ENCODE data around the gene IGFBP3. TPM values are rescaled to one million over a fixed set of nuclear protein-coding genes. Genes with fewer than 3 reads are reported as not detected.

Gene IGFBP3
- total and polyA plus RNA-seq, 2 experiments from 2014 or later = 268 to 632 TPM

DNA sequence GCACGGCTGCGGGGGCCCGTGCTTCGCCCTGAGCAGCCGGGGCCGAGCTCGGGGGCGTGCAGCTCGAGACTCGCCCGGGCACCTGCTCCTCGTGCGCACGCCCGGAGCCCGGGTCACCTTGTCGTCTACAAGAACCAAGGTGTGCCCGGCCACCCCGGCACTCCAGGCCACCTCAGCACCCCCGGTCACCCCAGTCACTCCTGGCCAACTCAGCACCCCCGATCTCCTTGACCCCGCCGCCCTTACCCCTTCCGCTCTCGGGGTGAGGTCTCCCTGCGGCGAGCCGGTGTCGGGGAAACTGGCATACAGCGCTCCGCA lies 268 bp upstream of the IGFBP3 start:
- peak overlapping the region; percentile 45 for H3K27ac ChIP-seq
- DNase-seq (ENCODE audit: low spot score) = no peak
- no peaks in the 10 kb centered on the region for H3K9me2 ChIP-seq (replicated peaks; ENCODE audit: insufficient read depth)
- peak overlapping the region; percentile 47 for H3K4me3 ChIP-seq
- no peaks in the 10 kb centered on the region for H3K9me3 ChIP-seq (ENCODE audit: low read depth)
- 3% methylated on average over 16 of the region's 31 CpGs for WGBS (ENCODE audit: low lambda C conversion rate, missing lambda C conversion rate)
- no peak for TF ChIP-seq EZH2 (IDR thresholded peaks at IDR 0.05; ENCODE audit: borderline replicate concordance)
- TF ChIP-seq EZH2phosphoT487 (IDR thresholded peaks at IDR 0.05; ENCODE audit: low read depth, severe bottlenecking, unreplicated experiment) = no peak
- TF ChIP-seq, protein P1, sequence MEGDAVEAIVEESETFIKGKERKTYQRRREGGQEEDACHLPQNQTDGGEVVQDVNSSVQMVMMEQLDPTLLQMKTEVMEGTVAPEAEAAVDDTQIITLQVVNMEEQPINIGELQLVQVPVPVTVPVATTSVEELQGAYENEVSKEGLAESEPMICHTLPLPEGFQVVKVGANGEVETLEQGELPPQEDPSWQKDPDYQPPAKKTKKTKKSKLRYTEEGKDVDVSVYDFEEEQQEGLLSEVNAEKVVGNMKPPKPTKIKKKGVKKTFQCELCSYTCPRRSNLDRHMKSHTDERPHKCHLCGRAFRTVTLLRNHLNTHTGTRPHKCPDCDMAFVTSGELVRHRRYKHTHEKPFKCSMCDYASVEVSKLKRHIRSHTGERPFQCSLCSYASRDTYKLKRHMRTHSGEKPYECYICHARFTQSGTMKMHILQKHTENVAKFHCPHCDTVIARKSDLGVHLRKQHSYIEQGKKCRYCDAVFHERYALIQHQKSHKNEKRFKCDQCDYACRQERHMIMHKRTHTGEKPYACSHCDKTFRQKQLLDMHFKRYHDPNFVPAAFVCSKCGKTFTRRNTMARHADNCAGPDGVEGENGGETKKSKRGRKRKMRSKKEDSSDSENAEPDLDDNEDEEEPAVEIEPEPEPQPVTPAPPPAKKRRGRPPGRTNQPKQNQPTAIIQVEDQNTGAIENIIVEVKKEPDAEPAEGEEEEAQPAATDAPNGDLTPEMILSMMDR (IDR thresholded peaks at IDR 0.05; ENCODE audit: poor library complexity) = no peak
- H3K79me2 ChIP-seq = peaks cover 26% of the 10 kb centered on the region
- H3K4me2 ChIP-seq = peak overlapping the region; percentile 89
- no peaks in the 10 kb centered on the region for H3K36me3 ChIP-seq (replicated peaks; ENCODE audit: insufficient read depth, low read depth)
- peaks cover 15% of the 10 kb centered on the region for H3K4me1 ChIP-seq (ENCODE audit: insufficient read depth)
- H3K27me3 ChIP-seq = peaks cover 26% of the 10 kb centered on the region
- peaks cover 12% of the 10 kb centered on the region for H4K20me1 ChIP-seq (ENCODE audit: insufficient read depth, poor library complexity, severe bottlenecking)
- peak overlapping the region; percentile 58 for H2AFZ ChIP-seq

DNA sequence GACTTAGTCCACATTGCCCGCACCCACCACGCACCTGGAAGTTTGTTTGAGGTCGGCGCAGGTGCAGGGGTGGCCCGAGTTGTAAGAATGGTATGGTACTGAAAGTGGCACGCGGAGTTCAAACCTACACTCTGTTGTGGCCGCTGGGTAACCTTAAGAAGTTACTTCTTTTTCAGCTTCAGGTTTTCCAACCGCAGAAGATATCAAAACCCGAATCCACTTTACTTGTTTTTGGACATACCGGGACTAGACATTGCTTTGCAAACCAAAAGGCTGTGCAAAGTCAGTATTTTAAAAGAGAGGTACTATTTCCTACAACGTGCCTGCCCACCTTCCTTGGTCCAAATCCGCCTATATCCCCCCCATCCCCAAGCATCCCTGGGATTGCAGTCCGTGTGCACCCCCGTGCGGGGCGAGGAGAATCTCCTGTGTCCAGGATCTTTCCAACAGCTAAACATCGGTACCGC lies 1.0 kb downstream of the IGFBP3 start:
- DNase-seq (ENCODE audit: low spot score) = no peak
- TF ChIP-seq, protein P1 (IDR thresholded peaks at IDR 0.05; ENCODE audit: poor library complexity) = no peak
- TF ChIP-seq EZH2 (IDR thresholded peaks at IDR 0.05; ENCODE audit: borderline replicate concordance) (no peak), EZH2phosphoT487 (IDR thresholded peaks at IDR 0.05; ENCODE audit: low read depth, severe bottlenecking, unreplicated experiment) (no peak)
- Histone ChIP-seq H4K20me1 (ENCODE audit: insufficient read depth, poor library complexity, severe bottlenecking) (peaks cover 14% of the 10 kb centered on the region), H3K9me2 (replicated peaks; ENCODE audit: insufficient read depth) (no peaks in the 10 kb centered on the region), H3K4me3 (peak overlapping the region; percentile 47), H3K4me2 (peak overlapping the region; percentile 89), H3K79me2 (peaks cover 26% of the 10 kb centered on the region), H3K9me3 (ENCODE audit: low read depth) (no peaks in the 10 kb centered on the region), H3K36me3 (replicated peaks; ENCODE audit: insufficient read depth, low read depth) (no peaks in the 10 kb centered on the region), H2AFZ (peak overlapping the region; percentile 24), H3K4me1 (ENCODE audit: insufficient read depth) (peaks cover 15% of the 10 kb centered on the region), H3K27ac (no peak overlapping the region), H3K27me3 (peaks cover 26% of the 10 kb centered on the region)
- 22% methylated on average over 19 of the region's 19 CpGs for WGBS (ENCODE audit: low lambda C conversion rate, missing lambda C conversion rate)

DNA sequence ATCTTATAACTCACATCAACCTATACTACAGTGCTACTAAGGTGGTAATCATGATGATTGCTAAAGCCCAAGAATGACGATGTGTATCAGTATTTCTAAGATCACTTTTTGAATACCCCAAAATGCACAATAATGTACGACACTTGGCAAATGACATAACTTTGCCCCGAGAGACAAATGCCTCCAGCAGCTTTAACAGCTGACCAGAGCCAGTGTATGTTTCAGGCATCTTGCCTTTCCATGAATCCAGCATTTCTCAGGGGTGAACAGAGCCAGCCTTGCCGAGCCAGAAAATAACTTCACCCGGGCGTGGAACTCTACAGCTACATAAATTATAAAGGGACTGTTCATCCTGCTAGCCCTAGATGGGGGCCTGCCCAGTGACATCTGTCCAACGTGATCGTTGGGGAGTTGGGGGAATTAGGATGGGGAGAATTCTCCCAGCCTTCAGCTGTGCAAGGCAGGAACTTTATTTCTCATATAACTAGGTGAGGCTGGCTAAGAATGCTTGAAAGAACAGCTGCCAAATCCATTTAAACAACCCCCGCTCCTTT lies 1.8 kb downstream of the IGFBP3 start:
- Histone ChIP-seq H3K27ac (no peak overlapping the region), H2AFZ (no peak overlapping the region)

More for the DNA sequence above, 1.8 kb downstream of the IGFBP3 start:
- Histone ChIP-seq H3K36me3 (replicated peaks; ENCODE audit: insufficient read depth, low read depth) (no peaks in the 10 kb centered on the region), H3K9me2 (replicated peaks; ENCODE audit: insufficient read depth) (no peaks in the 10 kb centered on the region), H3K4me2 (peak overlapping the region; percentile 89), H3K9me3 (ENCODE audit: low read depth) (no peaks in the 10 kb centered on the region), H3K4me3 (peak overlapping the region; percentile 47), H3K27me3 (peaks cover 26% of the 10 kb centered on the region), H4K20me1 (ENCODE audit: insufficient read depth, poor library complexity, severe bottlenecking) (peaks cover 14% of the 10 kb centered on the region), H3K4me1 (ENCODE audit: insufficient read depth) (peaks cover 15% of the 10 kb centered on the region), H3K79me2 (peaks cover 26% of the 10 kb centered on the region)
- TF ChIP-seq, protein P1 (IDR thresholded peaks at IDR 0.05; ENCODE audit: poor library complexity) = no peak
- TF ChIP-seq EZH2phosphoT487 (IDR thresholded peaks at IDR 0.05; ENCODE audit: low read depth, severe bottlenecking, unreplicated experiment) = no peak
- no peak for TF ChIP-seq EZH2 (IDR thresholded peaks at IDR 0.05; ENCODE audit: borderline replicate concordance)
- no peak for DNase-seq (ENCODE audit: low spot score)
- 44% methylated on average over 9 of the region's 9 CpGs for WGBS (ENCODE audit: low lambda C conversion rate, missing lambda C conversion rate)
